ENCODE data around the gene TNNI2. TPM values are rescaled to one million over a fixed set of nuclear protein-coding genes. Genes with fewer than 3 reads are reported as not detected.
A peak's percentile ranks its signal among the peaks of the same experiment; 100 is the strongest.
"Not testable (repeated sequence)": the region's sequence is repeated elsewhere in the genome, so short reads cannot be mapped to it uniquely, and the experiment has no call there.

TNNI2 gene
- 1 to 10 TPM; 1.2 TPM for total RNA-seq

DNA sequence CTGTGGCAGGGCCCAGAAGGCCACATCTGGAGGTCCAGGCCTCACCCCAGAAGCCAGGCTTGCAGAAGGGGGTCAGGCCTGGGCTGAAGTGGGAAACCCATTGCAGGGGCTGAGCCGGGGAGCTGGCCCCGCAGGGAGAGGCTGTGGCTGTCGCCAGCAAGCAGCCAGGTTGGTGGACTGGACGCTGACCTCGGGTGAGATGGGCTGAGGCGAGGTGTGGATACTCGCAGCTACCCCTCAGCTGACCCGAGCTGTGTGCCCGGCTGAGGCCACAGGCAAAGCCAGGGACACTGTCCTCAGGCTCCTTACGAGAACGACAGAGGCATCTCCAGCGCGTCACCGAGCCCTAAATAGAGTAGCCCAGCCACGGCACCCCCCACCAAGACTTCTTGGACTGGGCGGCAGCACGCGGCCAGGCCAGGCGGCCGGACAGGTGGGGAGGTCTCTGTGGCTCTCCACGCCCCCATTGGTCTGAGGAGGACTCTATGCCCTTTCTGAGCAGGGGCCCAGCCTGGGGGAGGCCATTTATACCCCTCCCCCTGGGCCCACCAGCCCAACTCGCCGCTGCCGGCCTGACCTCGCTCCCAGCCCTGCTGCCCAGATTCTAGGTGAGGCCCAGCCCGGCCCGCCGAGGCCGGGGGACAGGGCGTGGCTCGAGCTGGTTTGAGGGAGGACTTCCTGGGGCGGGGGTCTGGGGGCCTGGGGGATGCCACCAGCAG lies at the start of gene TNNI2:
Gene TNNI2, plus strand, starts transcription at position 556 of the 719 bp plus-strand sequence. CDS start 716 bp downstream, outside the sequence.
- no peak within 1 kb of the TSS for H3K4me3 Mint-ChIP-seq
- H3K9me3 Mint-ChIP-seq = no peaks in the 10 kb centered on the region
- no peak within 1 kb of the TSS for H3K27ac Mint-ChIP-seq

DNA sequence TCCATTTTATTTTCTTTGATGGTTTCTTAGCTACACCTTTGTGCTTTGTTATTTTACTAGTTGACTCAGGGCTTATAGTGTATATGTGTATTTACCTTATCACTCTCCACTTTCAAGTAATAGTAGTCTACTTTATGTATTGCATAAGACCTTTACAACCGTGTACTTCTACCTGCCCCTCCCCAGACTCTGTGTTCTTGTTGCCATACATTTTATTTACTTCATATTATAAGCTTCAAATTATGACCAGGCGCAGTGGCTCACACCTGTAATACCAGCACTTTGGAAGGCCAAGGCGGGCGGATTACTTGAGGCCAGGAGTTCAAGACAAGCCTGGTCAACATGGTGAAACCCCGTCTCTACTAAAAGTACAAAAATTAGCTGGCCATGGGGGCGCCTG lies 46.9 kb upstream of the TNNI2 start:
- Mint-ChIP-seq H3K36me3 (ENCODE audit: insufficient read depth in 2 of 2) (peaks cover 0 to 3% of the 10 kb centered on the region in 2 donors), H3K27me3 (ENCODE audit: low read depth) (peaks cover 7% of the 10 kb centered on the region), H3K4me3 (no peak overlapping the region), H3K9me3 (no peaks in the 10 kb centered on the region), H3K4me1 (ENCODE audit: low read depth) (peaks cover 5% of the 10 kb centered on the region), H3K27ac (no peak overlapping the region)
- no peak for ATAC-seq (replicated peaks in 1 of 2)
- DNase-seq = no peak

More for the DNA sequence above, at the start of gene TNNI2:
- H3K4me1 Mint-ChIP-seq (ENCODE audit: low read depth) = peaks cover 9% of the 10 kb centered on the region
- H3K27me3 Mint-ChIP-seq (ENCODE audit: low read depth) = no peaks in the 10 kb centered on the region
- H3K36me3 Mint-ChIP-seq (ENCODE audit: insufficient read depth in 2 of 2) = no peaks in the 10 kb centered on the region
- no peak for ATAC-seq (replicated peaks in 1 of 2)
- DNase-seq = no peak

DNA sequence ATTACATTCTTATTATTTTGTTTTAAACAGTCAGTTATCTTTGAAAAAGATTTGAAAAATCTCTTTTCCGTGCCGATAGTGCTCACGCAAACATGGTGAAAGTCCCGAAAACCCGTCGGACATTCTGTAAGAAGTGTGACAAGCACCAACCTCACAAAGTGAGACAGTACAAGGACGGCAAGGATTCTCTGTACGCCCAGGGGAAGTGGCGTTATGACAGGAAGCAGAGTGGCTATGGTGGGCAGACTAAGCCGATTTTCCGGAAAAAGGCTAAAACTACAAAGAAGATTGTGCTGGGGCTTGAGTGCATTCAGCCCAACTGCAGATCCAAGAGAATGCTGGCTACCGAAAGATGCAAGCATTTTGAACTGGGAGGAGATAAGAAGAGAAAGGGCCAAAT lies 46.3 kb upstream of the TNNI2 start:
- Mint-ChIP-seq H3K27me3 (ENCODE audit: low read depth) (peaks cover 11% of the 10 kb centered on the region), H3K36me3 (ENCODE audit: insufficient read depth in 2 of 2) (peaks cover 0 to 3% of the 10 kb centered on the region in 2 donors), H3K9me3 (no peaks in the 10 kb centered on the region), H3K4me1 (ENCODE audit: low read depth) (peaks cover 5% of the 10 kb centered on the region), H3K4me3 (peak overlapping the region; percentile 73 to 94), H3K27ac (peak overlapping the region; percentile 84)
- DNase-seq (no peak), ATAC-seq (replicated peaks in 1 of 2) (no peak)

DNA sequence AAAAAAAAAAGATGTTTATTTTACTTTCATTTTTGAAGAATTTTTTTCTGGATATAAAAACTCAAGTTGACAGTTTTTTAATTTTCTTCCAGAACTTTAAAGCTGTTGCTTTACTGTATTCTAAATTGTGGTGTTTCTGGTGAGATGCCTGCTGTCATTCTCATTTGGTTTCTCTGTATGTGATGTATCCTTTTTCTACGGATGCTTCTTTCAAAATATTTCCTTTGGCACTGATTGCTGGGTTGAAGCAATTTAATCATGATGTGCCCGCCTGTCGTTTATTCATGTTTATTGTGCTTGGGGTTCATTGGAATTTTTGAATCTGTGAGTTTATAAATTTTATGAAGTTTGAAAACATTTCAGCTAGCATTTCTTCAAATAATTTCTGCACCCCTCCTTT lies 45.7 kb upstream of the TNNI2 start:
- H3K4me3 Mint-ChIP-seq = peak overlapping the region in 1 of 2 donors; percentile 94

DNA sequence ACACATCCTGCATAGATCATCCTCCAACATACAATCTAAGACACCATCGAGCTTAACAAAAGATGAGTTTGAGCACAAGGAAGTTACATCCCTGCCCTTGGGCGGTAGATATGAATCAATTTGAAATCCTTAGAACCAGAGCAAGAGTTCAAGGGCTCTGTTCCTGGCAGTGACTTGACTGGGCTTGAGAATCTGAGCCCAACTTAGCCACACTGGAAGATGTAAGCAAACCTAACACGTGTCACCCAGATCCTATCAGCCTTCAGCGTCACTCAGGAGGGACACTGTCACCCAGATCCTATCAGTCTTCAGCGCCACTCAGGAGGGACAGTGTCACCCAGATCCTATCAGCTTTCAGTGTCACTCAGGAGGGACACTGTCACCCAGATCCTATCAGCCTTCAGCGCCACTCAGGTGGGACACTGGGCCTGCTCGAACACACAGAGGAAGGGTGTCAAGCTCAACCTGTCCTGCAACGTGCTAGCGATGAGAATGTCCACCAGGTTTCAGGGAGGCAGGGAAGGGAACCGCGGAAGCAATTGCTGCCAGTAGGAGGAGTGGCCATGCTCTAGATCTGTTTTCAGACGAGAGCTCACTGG lies 42.3 kb upstream of the TNNI2 start:
- ATAC-seq (replicated peaks in 1 of 2) = peak in 1 of 2 donors; percentile 25
- Mint-ChIP-seq H3K27me3 (ENCODE audit: low read depth) (peaks cover 6% of the 10 kb centered on the region), H3K4me1 (ENCODE audit: low read depth) (peaks cover 5% of the 10 kb centered on the region)

More for the DNA sequence above, 45.7 kb upstream of the TNNI2 start:
- no peak for DNase-seq
- no peak for ATAC-seq (replicated peaks in 1 of 2)
- Mint-ChIP-seq H3K9me3 (no peaks in the 10 kb centered on the region), H3K36me3 (ENCODE audit: insufficient read depth in 2 of 2) (peaks cover 0 to 3% of the 10 kb centered on the region in 2 donors), H3K4me1 (ENCODE audit: low read depth) (peaks cover 5% of the 10 kb centered on the region), H3K27ac (no peak overlapping the region), H3K27me3 (ENCODE audit: low read depth) (peaks cover 13% of the 10 kb centered on the region)

DNA sequence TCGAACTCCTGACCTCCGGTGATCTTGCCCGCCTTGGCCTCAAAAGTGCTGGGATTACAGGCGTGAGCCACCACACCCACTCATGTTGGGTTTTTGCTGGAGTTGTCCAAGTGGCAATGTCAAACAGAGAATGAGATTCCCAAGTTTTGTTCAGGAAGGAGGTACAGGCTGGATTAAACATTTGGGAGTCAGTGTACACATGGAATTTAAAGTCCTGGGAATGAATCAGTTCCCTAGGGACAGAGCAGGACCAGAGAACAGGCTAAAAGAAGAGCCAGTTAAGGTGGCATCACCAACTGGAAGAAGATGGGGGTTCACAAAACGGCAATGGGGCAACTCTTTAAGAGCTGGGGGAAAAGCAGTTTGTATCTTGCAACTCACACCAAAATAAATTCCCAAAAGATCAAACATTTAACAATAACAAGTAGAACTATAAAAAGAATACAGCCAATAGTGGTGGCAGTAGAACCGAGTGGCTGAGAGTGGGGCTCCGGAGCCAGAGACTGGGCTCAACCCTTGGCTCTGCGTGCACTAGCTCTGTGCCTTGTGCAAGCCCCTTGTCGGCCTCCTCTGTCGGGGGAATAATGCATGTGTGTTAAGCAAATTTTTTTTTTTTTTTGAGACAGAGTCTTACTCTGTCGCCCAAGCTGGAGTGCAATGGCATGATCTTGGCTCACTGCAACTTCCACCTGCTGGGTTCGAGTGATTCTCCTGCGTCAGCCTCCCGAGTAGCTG lies 41.2 kb upstream of the TNNI2 start:
- Mint-ChIP-seq H3K27me3 (ENCODE audit: low read depth) (peaks cover 6% of the 10 kb centered on the region), H3K4me1 (ENCODE audit: low read depth) (peaks cover 2% of the 10 kb centered on the region), H3K4me3 (no peak overlapping the region), H3K36me3 (ENCODE audit: insufficient read depth in 2 of 2) (peaks cover 0 to under 1% of the 10 kb centered on the region in 2 donors), H3K9me3 (no peaks in the 10 kb centered on the region), H3K27ac (no peak overlapping the region)
- ATAC-seq (replicated peaks in 1 of 2) (no peak), DNase-seq (no peak)

More for the DNA sequence above, 42.3 kb upstream of the TNNI2 start:
- Mint-ChIP-seq H3K4me3 (no peak overlapping the region), H3K27ac (no peak overlapping the region), H3K36me3 (ENCODE audit: insufficient read depth in 2 of 2) (peaks cover 0 to 3% of the 10 kb centered on the region in 2 donors), H3K9me3 (no peaks in the 10 kb centered on the region)
- no peak for DNase-seq

DNA sequence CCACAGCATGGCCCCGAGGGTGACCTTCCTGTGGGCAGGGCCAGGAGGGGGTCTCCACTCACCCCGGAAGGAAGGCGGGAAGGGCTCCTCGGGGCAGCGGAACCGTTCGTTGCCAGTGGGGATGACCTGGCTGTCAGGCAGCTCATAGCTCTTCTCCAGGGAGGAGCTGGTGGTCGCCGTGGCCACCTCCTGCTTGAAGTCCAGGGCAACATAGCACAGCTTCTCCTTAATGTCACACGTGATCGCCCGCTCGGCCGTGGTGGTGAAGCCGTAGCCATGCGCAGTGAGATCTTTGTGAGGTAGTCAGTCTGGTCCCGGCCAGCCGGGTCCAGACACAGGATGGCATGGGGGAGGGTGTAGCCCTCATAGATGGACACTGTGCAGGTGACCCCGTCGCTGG lies 35.5 kb upstream of the TNNI2 start:
- DNase-seq = no peak
- Mint-ChIP-seq H3K36me3 (ENCODE audit: insufficient read depth in 2 of 2) (no peaks in the 10 kb centered on the region), H3K27me3 (ENCODE audit: low read depth) (no peaks in the 10 kb centered on the region), H3K27ac (no peak overlapping the region), H3K4me1 (ENCODE audit: low read depth) (no peaks in the 10 kb centered on the region), H3K4me3 (no peak overlapping the region), H3K9me3 (no peaks in the 10 kb centered on the region)
- ATAC-seq (replicated peaks in 1 of 2) = no peak

DNA sequence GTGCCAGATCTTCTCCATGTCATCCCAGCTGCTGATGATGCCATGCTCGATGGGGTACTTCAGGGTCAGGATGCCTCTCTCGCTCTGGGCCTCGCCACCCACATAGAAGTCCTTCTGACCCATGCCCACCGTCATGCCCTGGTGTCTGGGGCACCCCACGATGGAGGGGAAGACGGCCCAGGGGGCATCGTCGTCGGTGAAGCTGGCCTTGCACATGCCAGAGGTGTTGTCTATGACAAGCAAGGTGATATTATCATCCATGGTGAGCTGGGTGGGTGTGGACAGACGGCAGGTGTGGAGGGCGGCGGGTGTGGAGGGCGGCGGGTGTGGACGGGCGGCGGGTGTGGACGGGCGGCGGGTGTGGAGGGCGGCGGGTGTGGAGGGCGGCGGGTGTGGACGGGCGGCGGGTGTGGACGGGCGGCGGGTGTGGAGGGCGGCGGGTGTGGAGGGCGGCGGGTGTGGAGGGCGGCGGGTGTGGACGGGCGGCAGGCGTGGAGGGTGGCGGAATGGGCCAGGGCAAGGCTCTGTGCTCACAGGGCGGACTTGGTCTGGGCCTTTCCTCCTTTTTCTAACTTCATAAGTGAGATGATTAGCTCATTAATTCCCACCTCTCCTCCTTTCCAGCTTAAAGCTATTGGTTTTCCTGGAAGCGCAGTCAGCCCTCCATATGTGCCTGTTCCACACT lies 34.8 kb upstream of the TNNI2 start:
- not testable (repeated sequence) for H3K9me3 Mint-ChIP-seq; H3K4me3 Mint-ChIP-seq; H3K36me3 Mint-ChIP-seq (ENCODE audit: insufficient read depth in 2 of 2); H3K27me3 Mint-ChIP-seq (ENCODE audit: low read depth); ATAC-seq (replicated peaks in 1 of 2); H3K4me1 Mint-ChIP-seq (ENCODE audit: low read depth); DNase-seq; H3K27ac Mint-ChIP-seq

DNA sequence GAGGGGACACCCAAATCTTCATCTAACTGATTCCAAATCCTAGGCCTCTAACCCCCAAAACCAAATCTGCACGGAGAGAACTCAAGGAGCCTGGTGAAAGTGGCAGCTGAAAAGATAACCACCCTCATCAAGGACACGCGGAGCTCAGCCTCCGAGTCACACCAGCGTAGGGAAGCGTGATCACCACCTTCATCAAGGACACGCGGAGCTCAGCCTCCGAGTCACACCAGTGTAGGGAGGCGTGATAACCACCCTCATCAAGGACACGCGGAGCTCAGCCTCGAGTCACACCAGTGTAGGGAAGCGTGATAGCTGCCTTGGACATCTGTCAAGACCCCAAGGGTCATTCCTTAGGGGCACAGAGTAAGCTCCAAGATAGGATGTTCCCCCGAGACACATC lies 33.3 kb upstream of the TNNI2 start:
- no peak overlapping the region for H3K4me3 Mint-ChIP-seq
- H3K4me1 Mint-ChIP-seq (ENCODE audit: low read depth) = no peaks in the 10 kb centered on the region
- no peaks in the 10 kb centered on the region for H3K9me3 Mint-ChIP-seq
- ATAC-seq (replicated peaks in 1 of 2) = no peak
- H3K36me3 Mint-ChIP-seq (ENCODE audit: insufficient read depth in 2 of 2) = no peaks in the 10 kb centered on the region
- H3K27ac Mint-ChIP-seq = no peak overlapping the region
- DNase-seq = no peak
- H3K27me3 Mint-ChIP-seq (ENCODE audit: low read depth) = peaks cover 6% of the 10 kb centered on the region

DNA sequence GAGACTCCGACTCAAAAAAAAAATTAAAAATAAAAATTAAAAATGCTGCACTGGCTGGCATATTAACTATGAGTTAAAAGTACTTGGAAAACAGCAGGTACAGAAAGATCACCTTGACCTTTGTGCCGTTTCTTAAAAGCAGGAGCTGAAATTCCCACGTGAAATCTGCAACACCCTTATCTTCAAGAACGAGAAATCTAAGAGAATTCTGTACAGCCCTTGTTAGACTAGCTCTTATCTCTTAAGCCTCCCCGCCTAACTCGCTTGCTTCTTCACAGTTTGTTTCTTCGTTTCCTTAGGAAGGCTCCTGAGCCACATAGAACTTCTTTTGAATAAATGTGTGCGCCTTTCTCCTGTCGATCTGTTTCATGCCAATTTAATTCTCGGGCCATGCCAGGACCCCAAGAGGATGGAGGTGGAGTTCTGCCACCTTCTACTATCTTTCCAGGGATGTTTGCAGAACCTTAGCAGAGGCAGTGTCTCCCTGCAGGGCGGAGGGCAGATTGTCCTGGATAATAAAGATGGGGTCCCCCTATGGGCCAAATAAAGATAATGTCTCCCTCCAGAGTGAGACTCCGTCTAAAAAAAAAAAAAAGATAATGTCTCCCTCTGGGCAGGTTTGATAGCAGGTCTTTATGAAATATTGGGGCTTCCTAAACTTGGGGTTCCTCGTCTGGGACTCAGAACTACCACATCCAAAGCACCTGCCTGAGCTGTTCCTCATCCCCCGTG lies 31.4 kb upstream of the TNNI2 start:
- no peak for ATAC-seq (replicated peaks in 1 of 2)
- Mint-ChIP-seq H3K27ac (no peak overlapping the region), H3K4me3 (no peak overlapping the region), H3K27me3 (ENCODE audit: low read depth) (peaks cover 6% of the 10 kb centered on the region), H3K36me3 (ENCODE audit: insufficient read depth in 2 of 2) (no peaks in the 10 kb centered on the region), H3K9me3 (no peaks in the 10 kb centered on the region), H3K4me1 (ENCODE audit: low read depth) (no peaks in the 10 kb centered on the region)
- DNase-seq = no peak

DNA sequence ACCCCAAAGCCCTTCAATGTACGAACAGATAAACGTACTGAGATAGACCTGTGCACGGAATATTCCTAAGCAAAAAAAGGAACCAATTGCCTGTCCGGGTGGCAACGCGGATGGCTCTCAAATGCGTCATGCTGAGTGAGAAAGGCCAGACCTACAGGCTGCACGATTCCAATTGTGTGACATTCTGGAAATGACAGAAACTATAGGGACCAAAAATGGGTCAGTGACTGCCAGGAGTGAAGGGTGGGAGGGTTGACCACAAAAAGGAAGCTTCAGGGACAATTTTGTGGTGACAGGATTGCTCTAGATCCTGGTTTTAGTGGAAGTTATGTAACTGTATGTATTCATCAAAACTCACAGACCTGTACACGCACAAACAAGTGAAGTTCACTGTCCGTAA lies 28.0 kb upstream of the TNNI2 start:
- Mint-ChIP-seq H3K9me3 (no peaks in the 10 kb centered on the region), H3K36me3 (ENCODE audit: insufficient read depth in 2 of 2) (no peaks in the 10 kb centered on the region), H3K27ac (no peak overlapping the region), H3K4me3 (no peak overlapping the region), H3K4me1 (ENCODE audit: low read depth) (no peaks in the 10 kb centered on the region), H3K27me3 (ENCODE audit: low read depth) (peaks cover 6% of the 10 kb centered on the region)
- ATAC-seq (replicated peaks in 1 of 2) = no peak
- no peak for DNase-seq

DNA sequence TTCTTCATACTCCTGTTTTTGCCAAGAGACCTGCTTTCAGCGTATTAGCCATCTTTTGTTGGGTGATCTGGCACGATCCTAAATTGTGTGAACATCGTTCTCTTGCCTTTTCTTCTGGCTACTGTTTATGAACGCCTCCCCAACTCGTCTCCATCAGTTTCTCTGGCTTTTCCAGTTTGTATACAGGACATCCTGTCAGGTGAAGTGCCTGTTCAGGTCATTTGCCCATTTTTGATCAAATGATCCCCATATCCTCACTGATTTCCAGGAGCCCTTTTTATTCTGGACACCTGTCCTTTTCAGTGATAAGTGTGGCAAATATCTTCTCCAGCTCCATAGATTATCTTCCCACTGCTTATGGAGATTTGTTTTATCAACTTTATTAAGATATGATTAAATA lies 26.5 kb upstream of the TNNI2 start:
- H3K27me3 Mint-ChIP-seq (ENCODE audit: low read depth) = peaks cover 6% of the 10 kb centered on the region
- ATAC-seq (replicated peaks in 1 of 2) (no peak), DNase-seq (no peak)
- no peaks in the 10 kb centered on the region for H3K4me1 Mint-ChIP-seq (ENCODE audit: low read depth)
- H3K27ac Mint-ChIP-seq = no peak overlapping the region
- no peaks in the 10 kb centered on the region for H3K9me3 Mint-ChIP-seq
- no peak overlapping the region for H3K4me3 Mint-ChIP-seq
- H3K36me3 Mint-ChIP-seq (ENCODE audit: insufficient read depth in 2 of 2) = no peaks in the 10 kb centered on the region
